ENCODE data around the gene KBTBD2. TPM values are rescaled to one million over a fixed set of nuclear protein-coding genes. Genes with fewer than 3 reads are reported as not detected.
A peak's percentile ranks its signal among the peaks of the same experiment; 100 is the strongest.

Gene KBTBD2
- polyA plus RNA-seq, 1 experiment = 26.1 TPM

DNA sequence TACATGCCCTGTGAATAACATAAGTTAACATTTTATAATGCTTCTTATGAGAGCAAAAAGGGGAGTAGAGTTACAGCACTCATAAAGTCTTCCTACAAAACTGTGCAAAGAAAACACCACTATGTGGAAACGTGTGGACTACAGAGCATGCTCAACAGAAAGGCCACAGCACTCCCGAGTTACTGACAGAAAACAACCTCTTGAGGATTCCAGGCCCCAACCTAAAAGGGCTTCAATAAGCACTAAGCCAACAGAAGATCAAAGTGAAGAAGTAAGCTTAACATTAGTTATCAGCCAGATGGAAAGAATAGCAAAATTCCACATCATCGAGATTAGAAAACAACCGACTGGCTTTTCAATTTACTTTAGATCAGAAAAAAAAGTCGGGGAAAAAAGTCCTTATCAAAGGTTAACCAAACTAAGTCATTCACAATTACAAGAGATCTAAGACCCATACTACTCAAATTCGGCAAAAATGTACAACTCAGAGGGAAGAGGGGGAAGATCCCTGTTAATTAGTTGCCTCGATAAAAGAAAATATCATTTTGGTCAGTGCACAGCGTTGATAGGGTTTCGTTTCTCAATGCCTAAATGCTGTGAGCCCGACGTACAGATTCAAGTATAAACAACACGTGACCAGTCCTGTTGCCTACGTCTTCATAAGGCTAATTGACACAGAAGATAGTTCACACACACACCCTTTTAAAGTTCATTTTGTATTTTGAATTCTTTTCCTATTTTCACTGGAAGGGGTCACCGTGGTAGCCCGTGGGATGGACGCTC lies 1.4 kb downstream of the KBTBD2 start:
- Histone ChIP-seq H3K4me3 (ENCODE audit: low read depth, low read length) (peak overlapping the region; percentile 68), H3K27me3 (ENCODE audit: control insufficient read depth, insufficient read depth, low read length) (no peaks in the 10 kb centered on the region), H3K9me3 (ENCODE audit: control insufficient read depth, insufficient read depth, low read length) (no peaks in the 10 kb centered on the region), H3K27ac (ENCODE audit: low read depth, low read length) (peak overlapping the region; percentile 89)
- POLR2A ChIA-PET = no interaction called here
- DNase-seq (ENCODE audit: low read depth, low spot score) = no peak
- TF ChIP-seq CTCF (IDR thresholded peaks at IDR 0.05; ENCODE audit: low read depth, low read length) = no peak
- CTCF ChIA-PET = interaction anchor here (1.2 to 4.3 kb wide), 3 partner anchors 43 to 219 kb away, joined by 3 to 27 read pairs (median 22); partner anchors contain the start of gene RP9

DNA sequence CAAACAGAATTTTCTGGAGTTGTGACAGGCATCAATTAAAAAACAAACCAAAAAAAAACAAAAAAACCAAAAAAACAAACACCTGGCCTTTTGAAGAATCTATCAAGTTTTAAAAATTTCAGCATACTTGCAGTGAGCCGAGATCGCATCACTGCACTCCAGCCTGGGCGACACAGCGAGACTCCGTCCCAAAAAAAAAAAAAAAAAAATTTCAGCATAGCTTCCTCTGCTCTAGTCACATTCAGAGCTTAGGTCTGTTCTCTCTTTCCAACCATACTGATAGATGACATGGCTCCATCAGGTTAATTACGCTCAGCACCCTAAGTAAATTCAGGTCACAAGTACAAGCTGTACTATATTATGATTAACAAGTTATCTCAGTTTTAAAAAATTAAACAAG lies 3.1 kb downstream of the KBTBD2 start:
- Histone ChIP-seq H3K4me3 (ENCODE audit: low read depth, low read length) (no peak overlapping the region), H3K27me3 (ENCODE audit: control insufficient read depth, insufficient read depth, low read length) (no peaks in the 10 kb centered on the region), H3K9me3 (ENCODE audit: control insufficient read depth, insufficient read depth, low read length) (no peaks in the 10 kb centered on the region), H3K27ac (ENCODE audit: low read depth, low read length) (no peak overlapping the region)
- ChIA-PET POLR2A (no interaction called here), CTCF (interaction anchor here (4.2 to 4.3 kb wide), 2 partner anchors 42 to 220 kb away, joined by 22 to 27 read pairs; partner anchors contain the start of gene RP9)
- TF ChIP-seq CTCF (IDR thresholded peaks at IDR 0.05; ENCODE audit: low read depth, low read length) = no peak
- no peak for DNase-seq (ENCODE audit: low read depth, low spot score)

DNA sequence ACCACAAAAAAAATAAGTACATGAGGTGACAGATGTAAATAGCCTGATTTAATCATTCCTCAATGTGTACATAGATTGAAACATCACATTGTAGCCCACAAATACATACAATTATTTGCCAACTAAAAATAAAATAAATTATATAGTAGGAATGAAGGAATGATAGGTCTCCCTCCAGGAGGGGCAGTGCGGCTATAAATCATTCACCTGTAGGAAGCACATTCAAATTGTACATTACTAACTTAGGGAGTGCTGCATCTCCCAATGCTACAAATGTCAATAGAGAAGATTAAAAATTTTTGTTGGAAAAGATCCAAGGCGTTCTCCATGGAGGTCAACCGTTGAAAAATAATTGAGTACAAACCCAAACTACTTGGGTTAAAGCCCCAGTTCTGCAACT lies 4.2 kb downstream of the KBTBD2 start:
- Histone ChIP-seq H3K27me3 (ENCODE audit: control insufficient read depth, insufficient read depth, low read length) (no peaks in the 10 kb centered on the region), H3K9me3 (ENCODE audit: control insufficient read depth, insufficient read depth, low read length) (no peaks in the 10 kb centered on the region), H3K27ac (ENCODE audit: low read depth, low read length) (no peak overlapping the region), H3K4me3 (ENCODE audit: low read depth, low read length) (no peak overlapping the region)
- POLR2A ChIA-PET = no interaction called here
- DNase-seq (ENCODE audit: low read depth, low spot score) = no peak
- no peak for TF ChIP-seq CTCF (IDR thresholded peaks at IDR 0.05; ENCODE audit: low read depth, low read length)
- CTCF ChIA-PET = interaction anchor here (4.2 to 4.3 kb wide), 2 partner anchors 41 to 222 kb away, joined by 22 to 27 read pairs; partner anchors contain the start of gene RP9

DNA sequence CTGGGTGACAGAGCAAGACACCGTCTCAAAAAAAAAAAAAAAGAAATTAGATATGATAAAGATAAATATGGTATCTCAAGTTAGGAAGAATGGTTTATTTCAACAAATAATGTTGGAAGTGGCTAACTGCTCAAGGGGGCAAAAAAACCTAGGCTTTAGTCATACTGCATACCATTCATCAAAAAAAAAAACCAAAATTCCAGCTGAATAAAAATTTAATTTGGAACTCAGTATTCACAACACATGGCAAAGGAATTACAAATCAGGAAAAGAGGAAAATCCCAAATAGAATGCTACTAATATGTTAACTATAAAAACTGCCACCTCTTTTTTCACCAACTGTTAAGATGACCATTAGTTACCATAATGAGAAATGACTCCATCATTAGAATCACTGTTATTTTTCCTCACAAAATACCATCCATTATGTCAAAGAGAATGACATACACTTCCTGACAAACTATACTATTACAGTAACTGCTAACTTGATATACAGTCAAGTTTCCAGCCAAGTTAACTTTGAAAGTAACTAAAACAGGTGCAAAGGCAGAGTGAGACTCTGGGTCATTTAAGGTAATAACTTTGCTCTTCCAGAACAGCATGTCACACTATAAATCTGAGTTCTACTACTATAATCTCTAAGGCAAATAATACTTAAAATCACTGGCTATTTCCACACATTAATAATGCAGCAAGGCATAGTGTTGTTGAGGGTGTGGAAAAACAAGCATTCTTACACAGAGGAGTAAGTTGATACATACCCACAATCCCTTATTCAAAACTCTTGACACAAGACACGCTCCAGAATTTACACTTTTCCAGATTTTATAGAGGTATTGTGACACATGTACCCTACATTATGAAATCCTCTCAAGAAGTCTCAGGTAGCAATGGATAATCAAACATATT lies 10.2 kb downstream of the KBTBD2 start:
- ChIA-PET POLR2A (interaction anchor here (0.6 kb wide), 1 partner anchor 24 kb away, joined by 4 read pairs; no protein-coding TSS in a partner anchor), CTCF (interaction anchor here (0.9 to 3.1 kb wide), 2 partner anchors 35 kb away, joined by 4 to 25 read pairs; no protein-coding TSS in a partner anchor)
- Histone ChIP-seq H3K27me3 (ENCODE audit: control insufficient read depth, insufficient read depth, low read length) (no peaks in the 10 kb centered on the region), H3K4me3 (ENCODE audit: low read depth, low read length) (no peak overlapping the region), H3K9me3 (ENCODE audit: control insufficient read depth, insufficient read depth, low read length) (no peaks in the 10 kb centered on the region), H3K27ac (ENCODE audit: low read depth, low read length) (no peak overlapping the region)
- no peak for DNase-seq (ENCODE audit: low read depth, low spot score)
- no peak for TF ChIP-seq CTCF (IDR thresholded peaks at IDR 0.05; ENCODE audit: low read depth, low read length)
